Urinary bladder (tissue), 4 donors: ENCODE data around the gene LETMD1. TPM values are rescaled to one million over a fixed set of nuclear protein-coding genes. Genes with fewer than 3 reads are reported as not detected.
"Not testable (repeated sequence)": the region's sequence is repeated elsewhere in the genome, so short reads cannot be mapped to it uniquely, and the experiment has no call there.

Source experiments
- DNase-seq: peaks from one replicate; pipeline ENCODE4 v3.0.0-alpha.2; 2015; ENCODE audit errors: extremely low spot score
- H3K27ac ChIP-seq: one replicate; pipeline ENCODE4 v1.5.1; 2013; ENCODE audit warnings: low read depth, mild to moderate bottlenecking, moderate library complexity
- H3K36me3 ChIP-seq: one replicate; pipeline ENCODE4 v1.6.1; 2013; ENCODE audit warnings: mild to moderate bottlenecking, moderate library complexity; ENCODE audit not compliant: insufficient read depth
- H3K4me1 ChIP-seq: one replicate; pipeline ENCODE4 v1.6.1; 2013; ENCODE audit warnings: mild to moderate bottlenecking, moderate library complexity; ENCODE audit not compliant: insufficient read depth
- H3K4me3 ChIP-seq: one replicate; pipeline ENCODE4 v1.5.1; 2013; ENCODE audit warnings: low read depth, low read length
- WGBS: extraction: QIAGEN DNeasy Blood & Tissue Kit; methylation state at CpG from one replicate; pipeline ENCODE4 v1.1.7; 2013; 5-methylcytosine and 5-hydroxymethylcytosine counted together
- polyA plus RNA-seq: library from polyadenylated mRNA; stranded (reverse); fragments of 200-250 nt; gene quantifications from one replicate; pipeline ENCODE4 v1.2.3, GENCODE V29; 2013
- total RNA-seq: library from RNA; depleted of rRNA; stranded (reverse); fragments of >200 nt; gene quantifications from one replicate; pipeline ENCODE4 v1.2.3, GENCODE V29; 2014
- donor health status: healthy with polysubstance abuse.
- donor health status: healthy.

LETMD1 gene
- total and polyA plus RNA-seq, 2 donors: 61.4 to 63.3 TPM

- H3K4me3 ChIP-seq: no peak overlapping the region
- H3K36me3 ChIP-seq: peaks cover 4% of the 10 kb centered on the region
- H3K27ac ChIP-seq: no peak overlapping the region
- 90% methylated on average over 5 of the region's 5 CpGs for WGBS
- no peaks in the 10 kb centered on the region for H3K4me1 ChIP-seq
- DNase-seq: no peak
Measured at GRCh38 chr12:51075390-51075789, 27.3 kb downstream of the LETMD1 start.

- Histone ChIP-seq H3K4me3 (no peak overlapping the region), H3K4me1 (no peaks in the 10 kb centered on the region), H3K36me3 (peaks cover 4% of the 10 kb centered on the region), H3K27ac (no peak overlapping the region)
- 85% methylated on average over 10 of the region's 10 CpGs for WGBS
- DNase-seq: no peak
Measured at GRCh38 chr12:51076236-51076930, 28.3 kb downstream of the LETMD1 start.

- no peaks in the 10 kb centered on the region for H3K4me1 ChIP-seq
- WGBS: 45% methylated on average over 5 of the region's 5 CpGs
- H3K27ac ChIP-seq: no peak overlapping the region
- H3K36me3 ChIP-seq: no peaks in the 10 kb centered on the region
- H3K4me3 ChIP-seq: no peak overlapping the region
- DNase-seq: no peak
Measured at GRCh38 chr12:51077930-51078329, 29.8 kb downstream of the LETMD1 start.

GRCh38 chr12:51078346-51078745 lies 30.2 kb downstream of the LETMD1 start:
- not testable (repeated sequence) for H3K4me1 ChIP-seq, H3K36me3 ChIP-seq, DNase-seq, H3K4me3 ChIP-seq, H3K27ac ChIP-seq
- WGBS: 74% methylated on average over 5 of the region's 5 CpGs

- WGBS: 93% methylated on average over 6 of the region's 6 CpGs
- not testable (repeated sequence) for H3K4me3 ChIP-seq, DNase-seq, H3K36me3 ChIP-seq, H3K4me1 ChIP-seq, H3K27ac ChIP-seq
Measured at GRCh38 chr12:51078866-51079265, 30.7 kb downstream of the LETMD1 start.

- Histone ChIP-seq H3K4me1 (no peaks in the 10 kb centered on the region), H3K4me3 (no peak overlapping the region), H3K36me3 (no peaks in the 10 kb centered on the region), H3K27ac (no peak overlapping the region)
- WGBS: 55% methylated on average over 4 of the region's 4 CpGs
- no peak for DNase-seq
Measured at GRCh38 chr12:51080136-51080535, 32.0 kb downstream of the LETMD1 start.

- Histone ChIP-seq H3K36me3 (no peaks in the 10 kb centered on the region), H3K4me1 (no peaks in the 10 kb centered on the region), H3K4me3 (no peak overlapping the region), H3K27ac (no peak overlapping the region)
- no peak for DNase-seq
- WGBS: 76% methylated on average over 1 of the region's 1 CpG
Measured at GRCh38 chr12:51081421-51081820, 33.3 kb downstream of the LETMD1 start.

GRCh38 chr12:51082561-51083125 lies 34.5 kb downstream of the LETMD1 start:
- Histone ChIP-seq H3K4me3 (peak overlapping the region; percentile 95), H3K4me1 (no peaks in the 10 kb centered on the region), H3K27ac (peak overlapping the region; percentile 80), H3K36me3 (peaks cover 2% of the 10 kb centered on the region)
- WGBS: 1% methylated on average over 18 of the region's 18 CpGs
- DNase-seq: peak; percentile 8

GRCh38 chr12:51083126-51083833 lies 35.2 kb downstream of the LETMD1 start, which contains the start of gene CSRNP2:
TSS of gene CSRNP2 (minus strand) at chr12:51083596. CDS start at chr12:51076561, 7,035 bp downstream.
- WGBS: under 1% methylated on average over 74 of the region's 74 CpGs
- Histone ChIP-seq H3K27ac (peak within 1 kb of the TSS; percentile 80), H3K4me1 (no peaks in the 10 kb centered on the region), H3K36me3 (peaks cover 2% of the 10 kb centered on the region), H3K4me3 (peak within 1 kb of the TSS; percentile 95)
- DNase-seq: peak; percentile 89

- 68% methylated on average over 3 of the region's 3 CpGs for WGBS
- no peak for DNase-seq
- peaks cover 2% of the 10 kb centered on the region for H3K36me3 ChIP-seq
- no peak overlapping the region for H3K27ac ChIP-seq
- no peak overlapping the region for H3K4me3 ChIP-seq
- H3K4me1 ChIP-seq: no peaks in the 10 kb centered on the region
Measured at GRCh38 chr12:51085757-51086156, 37.6 kb downstream of the LETMD1 start.

GRCh38 chr12:51086933-51087332 lies 38.8 kb downstream of the LETMD1 start:
- WGBS: 89% methylated on average over 10 of the region's 10 CpGs
- Histone ChIP-seq H3K36me3 (peaks cover 2% of the 10 kb centered on the region), H3K27ac (no peak overlapping the region), H3K4me3 (no peak overlapping the region), H3K4me1 (no peaks in the 10 kb centered on the region)
- no peak for DNase-seq

GRCh38 chr12:51087818-51088217 lies 39.7 kb downstream of the LETMD1 start:
- DNase-seq: no peak
- 96% methylated on average over 3 of the region's 3 CpGs for WGBS
- Histone ChIP-seq H3K4me1 (no peaks in the 10 kb centered on the region), H3K27ac (no peak overlapping the region), H3K4me3 (no peak overlapping the region), H3K36me3 (peaks cover 2% of the 10 kb centered on the region)

- H3K4me3 ChIP-seq: no peak overlapping the region
- H3K4me1 ChIP-seq: no peaks in the 10 kb centered on the region
- DNase-seq: no peak
- no peak overlapping the region for H3K27ac ChIP-seq
- 90% methylated on average over 10 of the region's 10 CpGs for WGBS
- H3K36me3 ChIP-seq: peaks cover 4% of the 10 kb centered on the region
Measured at GRCh38 chr12:51090705-51091229, 42.6 kb downstream of the LETMD1 start.

GRCh38 chr12:51098611-51099010 lies 50.5 kb downstream of the LETMD1 start:
- no peak overlapping the region for H3K27ac ChIP-seq
- WGBS: 98% methylated on average over 1 of the region's 1 CpG
- H3K4me3 ChIP-seq: no peak overlapping the region
- H3K4me1 ChIP-seq: no peaks in the 10 kb centered on the region
- H3K36me3 ChIP-seq: peaks cover 11% of the 10 kb centered on the region
- DNase-seq: no peak
